Measurements from ENCODE around the gene ELFN2.

Gene ELFN2

DNA sequence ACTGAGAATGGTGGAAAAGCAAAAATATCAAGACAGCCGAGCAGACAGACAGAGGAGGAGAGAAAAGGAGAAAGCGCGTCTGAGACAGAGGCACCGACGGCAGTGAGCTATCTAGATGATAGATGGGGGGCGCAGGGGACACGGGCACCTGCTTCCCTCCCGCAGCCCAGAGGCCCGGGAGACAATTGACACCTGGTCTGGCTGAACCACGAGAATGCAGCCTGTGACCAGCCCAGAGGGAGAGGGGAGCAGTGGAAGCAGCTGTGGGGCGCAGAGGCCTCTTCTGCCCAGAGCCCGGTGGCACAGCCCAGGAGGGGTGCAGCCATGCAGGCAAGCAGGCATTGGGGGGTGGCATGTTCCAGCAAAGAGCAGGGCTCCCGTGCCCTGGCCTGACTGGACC is 48.2 kb downstream of the ELFN2 start:
- no peak for DNase-seq

DNA sequence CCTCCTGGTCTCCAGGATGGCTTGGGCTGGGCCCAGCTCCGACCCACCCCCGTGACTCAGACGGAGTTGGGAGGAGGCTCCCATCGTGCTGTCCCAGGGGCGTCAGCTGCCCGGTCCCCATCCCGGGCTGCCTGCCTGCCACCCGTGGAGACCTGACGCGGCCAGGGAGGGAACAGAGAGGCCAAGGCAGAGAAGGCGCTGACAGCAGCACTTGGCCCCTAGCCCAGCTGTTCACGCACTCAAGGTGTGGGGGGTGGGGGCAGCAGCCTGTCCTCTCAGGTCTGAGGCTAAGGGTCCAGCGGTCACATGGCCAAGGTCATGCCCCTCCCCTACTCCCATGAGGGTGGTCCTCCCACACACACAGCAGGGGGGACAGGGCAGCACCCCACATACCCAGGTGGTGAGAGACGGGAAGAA is 48.6 kb downstream of the ELFN2 start:
- no peak for DNase-seq

DNA sequence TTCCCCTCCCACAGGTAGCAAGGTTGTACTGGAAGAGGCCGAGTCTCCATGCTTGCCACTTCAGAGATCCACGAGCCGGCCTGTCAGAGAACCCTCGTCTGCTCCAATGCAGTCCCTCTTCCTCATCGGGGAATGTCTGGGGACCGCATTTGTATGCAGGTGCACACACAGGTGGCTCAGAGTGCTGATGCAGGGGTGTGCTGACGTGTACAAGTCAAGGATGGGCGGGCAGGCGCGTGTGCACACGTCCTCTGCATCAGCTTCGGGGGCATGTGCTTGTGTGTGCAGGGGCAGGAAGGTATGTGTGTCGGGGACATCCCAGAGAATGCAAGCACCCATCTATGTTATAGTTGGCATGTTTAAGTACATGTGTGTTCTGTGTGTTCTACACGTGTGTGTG is 49.4 kb downstream of the ELFN2 start:
- DNase-seq: no peak

DNA sequence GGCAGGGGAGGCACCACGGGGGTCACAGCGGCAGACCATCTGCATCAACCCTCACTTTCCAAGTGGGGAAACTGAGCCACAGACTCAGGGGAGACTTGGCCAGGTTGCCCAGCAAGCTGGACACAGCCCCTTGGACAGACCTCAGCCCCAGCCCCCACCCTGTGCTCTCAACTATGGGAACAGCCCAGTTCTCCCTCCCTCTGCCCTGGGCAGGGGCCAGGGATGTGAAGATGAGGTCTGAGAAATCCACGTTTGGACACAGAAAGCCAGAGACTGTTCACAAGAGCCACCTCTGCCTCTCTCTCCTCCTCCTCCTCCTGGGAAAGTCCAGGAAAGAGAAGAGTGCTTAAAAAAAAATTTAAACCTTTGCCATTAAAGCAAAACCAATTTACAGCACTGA is 50.1 kb downstream of the ELFN2 start:
- no peak for DNase-seq

- no peak for DNase-seq
Observed at GRCh38 chr22:37376643-37377042, 50.6 kb downstream of the ELFN2 start.

DNA sequence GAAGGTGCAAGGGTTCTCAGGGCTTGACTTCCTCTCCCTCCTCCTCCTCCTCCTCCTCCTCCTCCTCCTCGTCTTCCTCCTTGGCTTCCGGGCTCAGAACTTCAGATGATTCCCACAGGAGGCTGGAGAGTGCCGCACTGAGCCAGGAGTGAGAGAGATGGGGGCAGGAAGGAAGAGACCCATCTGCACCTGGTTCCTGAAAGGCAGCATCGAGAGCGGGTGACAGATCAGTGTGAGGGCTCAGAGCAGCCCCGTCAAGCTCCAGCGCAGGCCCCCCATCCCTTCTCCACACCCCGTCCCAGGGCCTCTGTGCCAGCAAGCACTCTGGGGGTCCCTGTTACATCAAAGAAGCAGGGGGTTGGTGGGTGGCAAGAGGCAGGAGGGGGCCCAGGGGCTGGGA is 51.5 kb downstream of the ELFN2 start:
- no peak for DNase-seq

DNA sequence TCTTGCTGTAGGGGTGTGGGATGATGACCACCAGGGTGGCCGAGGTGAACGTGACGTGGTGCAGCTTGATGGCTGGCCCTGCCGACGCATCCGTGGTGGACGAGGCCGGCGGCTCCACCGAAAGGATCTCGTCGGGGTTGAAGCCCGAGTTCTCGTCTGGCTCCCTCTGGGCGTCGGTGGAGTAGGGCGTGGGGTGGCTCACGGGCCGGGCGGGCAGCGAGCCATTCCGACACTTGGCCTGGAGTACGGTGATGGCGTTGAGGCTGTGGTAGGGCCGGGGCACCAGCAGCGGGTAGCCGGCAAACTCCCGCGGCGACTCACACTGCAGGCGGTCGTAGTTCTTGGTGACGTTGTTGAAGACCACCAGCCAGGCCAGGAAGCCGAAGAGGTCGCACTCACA is 52.7 kb downstream of the ELFN2 start:
- no peak for DNase-seq

DNA sequence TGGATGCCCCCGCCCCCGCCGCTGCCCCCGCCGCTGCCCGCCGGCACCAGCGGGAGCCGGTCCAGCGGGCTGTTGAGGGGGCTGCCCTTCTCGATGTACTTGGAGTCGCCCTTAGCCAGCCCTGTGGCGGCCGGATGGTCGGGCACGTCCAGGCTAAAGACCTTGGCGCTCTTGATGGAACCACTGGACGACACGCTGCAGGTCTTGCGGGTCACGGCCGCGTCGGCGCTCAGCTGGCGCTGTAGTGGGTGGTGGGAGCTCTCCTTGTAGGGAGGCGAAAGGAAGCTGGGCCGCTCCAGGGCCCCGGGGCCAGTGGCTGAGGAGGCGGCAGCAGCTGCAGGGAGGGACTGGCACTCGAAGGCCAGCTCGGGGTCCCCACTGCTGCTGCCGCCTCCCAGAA is 53.8 kb downstream of the ELFN2 start:
- no peak for DNase-seq

DNA sequence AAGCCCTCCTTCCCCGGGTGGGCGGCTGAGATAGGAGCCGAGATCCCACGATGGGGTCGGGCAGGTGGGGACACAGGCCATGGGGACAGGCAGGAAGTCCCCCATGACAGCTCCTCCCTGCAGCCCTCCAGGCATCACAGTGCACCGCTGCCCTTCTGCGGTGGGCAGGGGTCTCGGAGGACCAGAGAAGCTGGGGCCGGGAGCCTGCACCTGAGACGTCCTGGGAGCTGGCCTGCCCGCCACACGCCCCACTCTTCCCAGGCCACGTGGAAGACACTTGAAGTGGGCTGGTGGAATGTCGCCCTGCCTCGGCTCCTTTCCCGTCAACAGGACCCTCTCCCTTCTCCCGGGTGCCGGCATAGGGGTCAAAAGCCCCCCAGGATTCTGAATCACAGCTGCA is 55.4 kb downstream of the ELFN2 start:
- DNase-seq: no peak

GRCh38 chr22:37371491-37371890 is 55.8 kb downstream of the ELFN2 start:
- no peak for DNase-seq

- peak; percentile 19 for DNase-seq
Observed at GRCh38 chr22:37370306-37370979, 56.8 kb downstream of the ELFN2 start.

- no peak for DNase-seq
Observed at GRCh38 chr22:37369483-37369882, 57.8 kb downstream of the ELFN2 start.

DNA sequence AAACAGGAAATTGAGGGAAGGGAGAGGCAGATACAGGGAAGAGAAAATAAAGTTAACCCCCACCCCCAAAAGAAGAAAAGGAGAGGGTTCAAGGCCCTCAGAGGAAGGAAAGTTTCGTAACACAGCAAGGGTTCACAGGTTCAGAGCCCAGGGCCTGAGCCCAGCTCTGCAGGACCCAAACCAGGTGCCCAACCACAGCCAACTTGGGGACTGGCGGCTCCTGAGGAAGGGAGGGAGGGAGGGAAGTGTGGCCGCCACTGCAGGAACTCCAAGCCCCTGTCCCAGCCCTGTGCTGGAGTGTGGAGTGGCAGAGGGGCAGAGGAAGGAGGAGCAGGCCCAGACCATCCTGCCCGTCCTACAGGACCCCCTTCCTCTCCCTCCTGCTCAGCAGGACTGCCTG is 59.2 kb downstream of the ELFN2 start:
- DNase-seq: no peak

DNA sequence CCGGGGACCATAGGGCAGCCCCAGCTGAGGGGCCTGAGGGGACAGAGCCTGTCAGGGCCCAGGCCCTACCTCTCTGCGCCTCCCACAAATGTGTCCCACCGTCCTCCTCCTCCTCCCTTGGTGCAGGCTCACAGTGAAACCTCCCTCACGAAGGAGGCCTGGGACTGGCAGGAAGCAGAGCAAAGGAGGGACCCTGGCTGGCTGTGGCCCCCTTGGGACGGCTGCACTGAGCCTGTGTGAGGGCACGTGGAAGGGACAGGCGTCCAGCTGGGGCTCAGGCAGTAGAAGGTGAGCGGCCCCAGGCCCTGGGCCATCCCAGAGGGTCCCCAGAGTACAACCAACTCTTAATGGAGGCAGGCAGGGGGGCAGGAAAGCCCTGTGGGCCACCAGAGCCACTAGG is 60.7 kb downstream of the ELFN2 start:
- no peak for DNase-seq

DNA sequence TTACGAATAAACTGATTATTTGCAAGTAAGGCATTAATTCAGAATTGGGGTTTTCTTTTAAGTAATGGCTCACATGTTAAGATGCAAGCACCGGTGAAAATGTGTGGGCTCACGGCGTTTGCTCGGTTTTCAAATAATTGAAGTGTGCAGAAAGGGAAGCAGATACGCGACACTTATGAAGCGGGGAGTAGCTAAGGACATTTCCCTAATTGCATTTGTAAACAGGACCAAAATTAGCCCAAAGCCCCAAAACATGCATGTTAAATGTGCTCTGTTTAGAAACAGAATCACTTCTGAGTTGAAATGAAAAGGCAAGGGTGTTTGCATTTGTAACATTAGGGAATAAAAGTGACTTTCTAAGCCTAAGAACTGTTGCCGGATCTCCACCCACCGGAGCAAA is 61.3 kb downstream of the ELFN2 start:
- no peak for DNase-seq

- no peak for DNase-seq
Observed at GRCh38 chr22:37363261-37363992, 63.9 kb downstream of the ELFN2 start.

- no peak for DNase-seq
Observed at GRCh38 chr22:37362621-37363020, 64.7 kb downstream of the ELFN2 start.

- no peak for DNase-seq
Observed at GRCh38 chr22:37358917-37359316, 68.4 kb downstream of the ELFN2 start.

GRCh38 chr22:37358386-37358785 is 68.9 kb downstream of the ELFN2 start:
- no peak for DNase-seq

- DNase-seq: no peak
Observed at GRCh38 chr22:37357446-37358075, 69.7 kb downstream of the ELFN2 start.

GRCh38 chr22:37356922-37357321 is 70.4 kb downstream of the ELFN2 start:
- DNase-seq: no peak

DNA sequence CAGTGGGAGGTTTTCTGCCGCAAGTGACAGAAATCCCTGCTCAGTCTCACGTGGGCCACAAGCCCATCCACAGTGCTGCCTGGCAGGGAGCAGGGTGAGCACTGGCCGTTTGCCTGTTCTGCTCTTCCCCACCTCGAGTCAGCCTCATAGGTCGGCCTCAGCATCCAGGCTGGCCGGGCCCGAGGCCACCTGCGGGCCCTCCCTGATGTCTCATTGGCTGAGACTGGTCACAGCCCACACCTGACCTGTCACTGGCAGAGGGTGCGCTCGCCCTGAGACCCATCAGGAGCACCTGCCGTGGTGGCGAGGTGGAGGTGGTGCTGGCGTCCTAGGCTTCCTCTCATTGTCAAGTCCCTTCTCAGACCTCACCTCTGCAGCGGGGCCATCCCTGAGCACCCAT is 72.1 kb downstream of the ELFN2 start:
- no peak for DNase-seq

DNA sequence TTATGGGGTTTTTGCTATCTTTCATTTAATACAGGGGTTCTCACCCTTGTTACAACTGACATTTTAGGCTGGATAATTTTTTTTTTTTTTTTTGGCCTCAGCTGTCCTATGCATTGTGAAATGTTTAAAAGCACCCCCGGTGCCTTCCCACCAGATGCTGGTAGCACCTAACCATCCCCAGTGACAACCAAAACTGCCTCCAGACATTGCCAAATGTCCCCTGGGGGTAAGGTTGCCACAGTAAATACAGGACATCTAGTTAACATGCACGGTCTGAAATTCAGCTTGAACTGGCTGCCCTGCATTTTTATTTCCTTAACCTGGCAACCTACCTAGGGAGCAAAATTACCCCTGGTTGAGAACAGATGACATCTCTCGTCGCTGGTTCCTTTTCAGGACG is 72.6 kb downstream of the ELFN2 start:
- DNase-seq: no peak

GRCh38 chr22:37354261-37354660 is 73.0 kb downstream of the ELFN2 start:
- DNase-seq: no peak
